Caki2 (cell line): ENCODE results near the gene MED12L. TPM values are rescaled to one million over a fixed set of nuclear protein-coding genes. Genes with fewer than 3 reads are reported as not detected.
"Not testable (repeated sequence)": the region's sequence is repeated elsewhere in the genome, so short reads cannot be mapped to it uniquely, and the experiment has no call there.

Experiments used
- DNase-seq: peaks from one replicate; pipeline ENCODE4 v3.0.0-alpha.2; 2015; ENCODE audit warnings: low read depth
- in situ Hi-C: cut with HindIII; loops from 2 replicates; pipeline ENCODE4 v1.10.0; 2016; ENCODE audit warnings: low sequenced_read_pairs, low pct_unique_long_range_greater_than_20kb, mixed read lengths
- total RNA-seq: library from RNA; depleted of rRNA; stranded (reverse); fragments of >200 nt; shearing (Covaris generic); gene quantifications from 2 replicates; pipeline ENCODE4 v1.2.3, GENCODE V29; 2014; ENCODE audit warnings: low replicate concordance

MED12L gene
- total RNA-seq, 1 experiment from 2014 or later: 0.24 TPM

DNA sequence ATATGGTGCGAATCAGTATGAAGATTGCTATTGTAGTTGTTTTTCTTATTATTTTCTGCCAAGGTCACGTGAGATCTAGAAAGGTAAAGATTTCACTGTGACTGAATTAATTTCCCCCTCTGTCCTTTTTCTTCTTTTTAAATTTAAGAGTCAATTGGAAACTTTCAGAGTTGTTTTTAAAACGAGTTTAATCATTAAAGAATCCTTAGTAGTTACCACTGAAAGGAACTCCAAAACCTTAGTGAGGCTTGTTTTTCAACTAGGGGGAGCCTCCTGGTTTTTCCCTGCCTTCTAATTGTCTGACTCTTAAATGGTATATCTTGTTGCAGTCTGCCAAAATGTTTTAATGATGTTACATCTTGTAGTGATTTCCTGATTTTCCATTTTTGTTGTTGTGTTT lies 281.5 kb downstream of the MED12L start:
- in situ Hi-C loops: no loop called here
- no peak for DNase-seq

DNA sequence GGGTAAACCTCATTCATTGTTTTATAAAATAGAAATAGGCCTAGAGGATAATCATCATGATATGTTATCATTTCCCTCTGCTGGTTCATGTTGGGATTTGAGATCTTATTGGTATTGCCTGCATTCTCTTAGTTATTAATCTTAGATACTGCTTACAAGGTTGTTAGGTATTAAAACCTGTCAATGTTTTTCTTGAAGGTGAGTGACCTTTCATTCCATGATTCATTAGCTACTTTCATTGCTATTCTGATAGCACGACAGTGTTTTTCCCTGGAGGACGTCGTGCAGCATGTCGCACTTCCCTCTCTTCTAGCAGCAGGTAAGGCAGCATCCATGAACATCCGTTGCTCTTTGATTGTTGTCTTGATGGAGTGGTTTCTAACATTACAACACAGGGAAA lies 282.0 kb downstream of the MED12L start:
- no peak for DNase-seq
- in situ Hi-C loops: no loop called here

DNA sequence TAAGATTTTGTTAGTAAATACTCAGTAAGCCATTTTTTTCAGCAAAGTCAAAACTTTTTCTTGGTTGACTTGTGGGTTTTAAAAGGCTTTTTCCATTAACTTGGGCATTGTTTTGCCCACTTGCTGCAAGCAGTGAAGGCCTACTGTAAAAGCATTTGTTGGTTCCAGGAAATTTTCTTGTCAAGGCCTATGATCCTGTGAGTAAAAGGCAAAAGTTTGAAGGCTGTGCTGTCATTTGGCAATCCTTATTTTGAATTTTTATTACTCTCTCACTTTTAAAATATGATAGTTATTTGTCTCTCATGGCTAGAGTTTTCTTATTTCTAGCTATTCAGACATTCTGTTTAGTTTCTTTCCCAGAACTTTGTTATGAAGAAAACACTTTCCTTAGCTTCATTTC lies 286.1 kb downstream of the MED12L start:
- in situ Hi-C loops: no loop called here
- DNase-seq: no peak

DNA sequence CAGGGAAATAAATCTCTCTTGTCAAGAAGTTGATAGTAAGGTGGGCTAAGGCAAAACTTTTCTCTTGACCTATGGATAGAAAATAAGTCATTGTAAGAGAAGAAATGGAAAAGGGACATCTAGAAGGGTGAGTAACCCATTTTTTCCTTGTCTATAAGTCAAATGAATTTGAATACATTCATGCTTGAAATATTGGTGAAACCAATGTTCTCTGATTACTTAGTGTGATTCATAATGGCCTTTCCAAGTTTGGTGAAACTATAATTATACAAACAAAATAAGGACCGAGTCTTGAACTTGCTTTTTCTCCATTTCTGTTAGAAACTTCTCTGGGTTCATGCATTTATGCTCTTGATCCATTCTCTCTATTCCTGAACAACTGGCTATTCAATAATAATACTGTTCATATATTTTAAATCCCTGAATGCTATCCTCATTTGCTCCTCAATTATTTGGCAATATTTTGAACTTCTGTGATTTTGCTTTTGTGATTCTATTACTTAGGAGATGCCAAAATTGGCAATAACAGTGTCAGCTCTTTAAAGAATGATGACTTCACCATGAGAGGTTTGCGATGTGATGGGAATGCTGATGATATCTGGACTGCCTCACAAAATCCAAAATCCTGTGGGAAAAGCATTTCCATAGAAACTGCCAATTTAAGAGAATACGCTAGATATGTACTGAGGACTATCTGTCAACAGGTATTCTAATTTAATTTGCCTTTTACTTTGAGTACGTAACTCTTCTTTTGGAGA lies 286.8 kb downstream of the MED12L start:
- in situ Hi-C loops: no loop called here
- no peak for DNase-seq

DNA sequence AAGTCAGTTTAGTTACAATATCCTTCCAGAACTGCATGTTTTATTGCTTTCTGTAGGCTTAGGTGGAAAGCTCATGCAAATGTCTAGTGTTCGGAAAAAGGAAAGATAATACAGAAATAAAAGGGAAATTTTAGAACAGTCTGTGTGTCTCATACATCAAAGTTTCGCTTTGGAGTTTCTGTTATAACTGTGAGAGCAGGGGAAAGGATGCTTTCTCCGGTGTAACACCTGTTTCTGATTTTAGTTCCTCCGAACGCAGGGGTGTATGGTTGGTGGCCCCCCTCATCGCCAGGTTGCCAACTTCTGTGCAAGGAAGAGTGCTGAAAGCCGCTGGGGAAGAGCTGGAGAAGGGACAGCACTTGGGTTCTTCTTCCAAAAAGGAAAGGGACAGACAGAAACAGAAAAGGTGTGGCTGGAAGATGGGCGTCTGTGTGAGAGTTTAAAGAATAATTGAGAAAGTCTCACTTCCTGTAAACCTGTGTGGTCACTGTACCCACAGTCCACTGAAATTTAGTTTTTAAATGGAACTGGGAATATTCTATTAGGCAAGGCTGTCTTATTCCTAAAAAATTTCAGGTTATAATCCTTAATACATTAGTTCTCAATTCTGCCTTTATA lies 292.4 kb downstream of the MED12L start:
- DNase-seq: no peak
- in situ Hi-C loops: no loop called here

DNA sequence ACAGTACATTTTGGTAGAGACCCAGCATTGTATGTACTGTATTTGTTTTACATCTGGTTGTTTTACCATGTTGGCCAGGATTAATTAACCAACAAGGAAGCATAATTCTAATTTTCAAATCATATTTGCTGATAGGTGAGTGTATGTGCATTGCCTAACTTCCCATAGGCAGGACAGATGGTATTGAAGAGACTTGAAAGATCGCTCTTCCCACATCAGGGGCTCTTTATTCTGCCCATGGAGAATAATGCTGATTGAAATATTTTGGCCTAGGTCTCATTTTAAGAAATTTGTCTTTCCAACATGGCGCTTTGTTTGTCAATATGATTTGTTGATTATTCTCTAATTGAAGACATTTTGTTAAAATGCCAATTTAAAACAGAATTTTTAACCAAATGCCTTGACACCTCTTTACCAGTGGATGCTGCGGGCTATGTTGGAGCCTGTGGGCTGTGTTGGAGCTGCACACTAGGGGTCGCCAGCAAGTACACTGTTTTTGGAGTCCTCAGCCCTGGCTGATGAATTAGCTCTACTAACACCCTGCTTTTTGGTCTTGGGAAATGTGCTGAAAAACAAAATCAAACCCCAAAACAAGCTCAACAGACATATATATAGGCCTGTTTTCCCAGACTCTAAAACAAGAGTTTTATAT lies 293.7 kb downstream of the MED12L start:
- no peak for DNase-seq
- in situ Hi-C loops: no loop called here

DNA sequence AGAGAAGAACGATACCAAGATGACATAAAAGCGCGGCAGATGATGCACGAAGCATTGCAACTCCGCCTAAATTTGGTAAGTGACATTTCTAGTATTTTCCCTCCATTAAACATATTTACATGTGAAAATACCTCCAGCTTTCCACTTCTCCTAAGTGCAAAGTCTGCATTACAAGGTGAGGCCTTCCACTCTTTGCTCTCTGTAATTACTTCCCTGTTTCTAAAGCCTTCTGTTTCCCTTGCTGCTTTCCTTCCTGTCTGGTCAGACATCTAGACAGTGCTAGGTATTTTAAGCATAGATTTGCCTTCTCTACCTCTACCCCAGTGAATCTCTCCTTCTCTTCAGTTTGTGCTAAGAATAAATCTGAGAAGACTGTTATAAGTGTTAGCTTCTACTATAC lies 297.2 kb downstream of the MED12L start:
- no peak for DNase-seq
- in situ Hi-C loops: no loop called here

DNA sequence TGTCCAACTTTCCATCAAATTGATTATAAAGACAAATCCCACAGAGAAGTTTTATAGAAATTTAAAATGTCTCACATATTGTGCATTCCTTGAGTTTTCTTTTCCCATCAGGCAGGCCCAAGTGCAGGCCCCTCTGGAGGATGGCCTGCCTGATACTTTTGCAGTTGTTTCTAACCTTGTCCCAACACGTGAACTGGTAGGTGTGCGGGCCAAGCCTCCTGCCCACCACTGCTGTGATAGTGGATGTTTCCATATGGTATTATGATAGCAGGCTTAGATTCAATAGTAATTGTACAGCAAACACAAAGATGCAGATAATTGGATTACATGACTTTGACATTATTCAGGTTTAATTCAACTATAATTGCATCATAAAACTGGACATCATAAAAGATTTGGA lies 297.6 kb downstream of the MED12L start:
- in situ Hi-C loops: no loop called here
- DNase-seq: no peak

DNA sequence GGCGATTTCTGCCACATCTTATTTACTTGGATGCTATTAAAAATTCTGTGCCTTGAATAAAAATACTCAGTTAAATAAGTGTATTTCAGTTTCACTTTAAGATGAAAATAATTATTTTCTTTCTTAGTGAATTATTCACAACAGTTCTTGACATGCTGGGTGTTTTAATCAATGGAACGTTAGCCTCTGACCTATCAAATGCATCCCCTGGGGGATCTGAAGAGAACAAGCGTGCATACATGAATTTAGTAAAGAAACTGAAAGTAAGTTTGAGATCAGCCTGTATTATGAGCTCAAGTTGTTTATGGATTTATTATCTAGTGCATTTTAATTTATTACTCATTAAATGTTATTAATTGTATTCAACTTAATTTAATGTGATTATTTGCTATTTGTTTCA lies 298.5 kb downstream of the MED12L start:
- in situ Hi-C loops: no loop called here
- DNase-seq: no peak

DNA sequence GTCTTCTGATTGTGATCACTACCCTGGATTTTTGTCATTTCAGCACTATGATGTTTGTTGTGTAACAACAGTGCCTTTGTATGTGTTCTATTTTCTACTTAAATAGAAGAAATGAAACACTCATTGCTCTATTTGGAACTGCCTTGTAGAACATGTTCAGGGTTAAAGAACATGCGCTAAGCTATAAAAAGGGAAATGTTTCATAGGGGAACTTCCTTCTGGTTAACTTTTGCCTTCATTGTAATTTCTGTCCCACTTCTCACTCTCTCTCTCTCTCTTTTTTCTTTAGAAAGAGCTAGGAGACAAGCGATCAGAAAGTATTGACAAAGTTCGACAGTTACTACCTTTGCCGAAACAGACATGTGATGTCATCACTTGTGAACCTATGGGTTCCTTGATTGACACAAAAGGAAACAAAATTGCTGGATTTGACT lies 299.3 kb downstream of the MED12L start, which contains the start of gene P2RY12:
P2RY12 (minus strand) TSS at position 13 of the 434 bp plus-strand sequence. CDS start 45,908 bp downstream, outside the sequence.
- DNase-seq: no peak
- in situ Hi-C loops: no loop called here

DNA sequence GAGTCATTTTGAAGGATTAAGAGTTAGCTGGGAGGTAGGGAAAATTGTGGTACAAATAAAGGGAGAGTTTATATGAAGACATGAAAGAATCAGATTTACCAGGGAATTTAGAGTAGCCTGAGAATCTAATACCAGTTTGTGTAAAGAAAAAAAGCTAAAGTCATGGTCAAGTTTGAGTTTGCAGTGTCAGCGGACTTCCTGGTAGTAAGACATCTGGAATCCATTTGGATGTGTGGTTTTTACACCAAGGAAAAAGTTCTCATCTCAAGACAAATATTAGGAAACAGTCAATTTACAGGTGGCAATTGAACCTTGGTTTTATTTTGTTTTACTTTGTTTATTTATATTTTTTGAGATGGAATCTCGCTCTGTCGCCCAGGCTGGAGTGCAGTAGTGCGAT lies 300.6 kb downstream of the MED12L start:
- no peak for DNase-seq
- in situ Hi-C loops: no loop called here

DNA sequence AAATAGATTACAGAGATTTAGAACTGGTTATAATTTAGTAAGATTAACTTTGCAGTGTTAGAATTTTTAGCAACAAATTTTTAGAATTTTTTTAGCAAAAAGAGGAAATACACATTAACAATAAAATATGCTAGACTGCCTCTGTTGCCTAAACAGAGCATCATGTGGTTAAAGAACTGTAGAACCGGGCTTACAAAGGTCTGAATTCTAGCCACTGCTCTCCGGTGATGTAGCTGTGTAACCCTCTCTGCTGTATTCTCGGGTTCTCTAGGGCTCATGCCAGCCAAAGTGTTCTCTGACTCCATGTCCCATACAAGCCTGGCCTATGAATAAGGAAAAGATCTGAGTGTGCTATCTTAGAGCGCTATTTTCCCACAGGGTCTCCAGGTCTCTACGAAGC lies 302.0 kb downstream of the MED12L start:
- in situ Hi-C loops: no loop called here
- no peak for DNase-seq

DNA sequence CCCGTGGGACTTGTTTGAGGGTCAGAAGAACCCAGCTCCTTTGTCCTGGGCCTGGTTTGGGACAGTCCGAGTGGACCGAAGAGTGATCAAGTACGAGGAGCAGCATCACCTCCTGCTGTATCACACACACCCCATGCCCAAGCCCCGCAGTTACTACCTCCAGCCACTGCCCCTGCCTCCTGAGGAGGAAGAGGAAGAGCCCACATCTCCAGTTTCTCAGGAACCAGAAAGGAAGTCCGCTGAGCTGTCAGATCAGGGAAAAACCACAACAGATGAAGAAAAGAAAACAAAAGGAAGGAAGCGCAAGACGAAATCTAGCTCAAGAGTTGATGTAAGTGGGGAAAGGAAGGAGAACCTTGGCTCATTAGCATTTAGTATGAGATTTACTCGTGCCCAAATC lies 302.4 kb downstream of the MED12L start:
- no peak for DNase-seq
- in situ Hi-C loops: no loop called here

DNA sequence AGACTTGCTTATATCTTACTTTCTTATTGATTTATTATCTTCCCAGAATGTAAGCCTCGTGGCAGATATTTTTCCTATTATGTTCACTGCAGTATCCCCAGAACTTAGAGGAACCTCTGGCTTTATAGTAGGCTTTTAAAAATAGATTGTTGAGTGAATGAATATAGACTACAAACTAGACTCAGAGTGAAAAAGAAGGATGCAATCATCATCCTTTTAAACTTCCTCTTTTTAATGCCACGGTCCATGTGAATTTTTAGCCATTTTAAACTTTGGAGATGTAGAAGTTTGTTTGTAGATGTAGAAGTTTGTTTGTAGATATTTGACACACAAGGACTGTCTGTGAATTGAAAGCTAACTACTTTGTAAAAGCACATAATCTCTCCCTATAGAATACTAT lies 306.3 kb downstream of the MED12L start:
- DNase-seq: no peak
- in situ Hi-C loops: no loop called here

DNA sequence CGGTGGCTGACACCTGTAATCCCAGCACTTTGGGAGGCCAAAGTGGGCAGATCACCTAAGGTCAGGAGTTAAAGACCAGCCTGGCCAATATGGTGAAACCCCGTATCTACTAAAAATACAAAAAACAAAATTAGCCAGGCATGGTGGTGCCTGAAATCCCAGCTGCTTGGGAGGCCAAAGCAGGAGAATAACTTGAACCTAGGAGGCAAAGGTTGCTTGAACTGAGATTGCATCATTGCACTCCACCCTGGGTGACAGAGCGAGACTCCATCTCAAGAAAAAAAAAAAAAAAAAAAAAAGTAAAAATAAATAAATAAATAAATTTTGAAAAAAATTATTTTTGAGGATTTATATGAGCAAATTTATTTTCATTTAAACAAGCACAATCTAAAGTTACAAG lies 306.7 kb downstream of the MED12L start:
- in situ Hi-C loops, DNase-seq: not testable (repeated sequence)

DNA sequence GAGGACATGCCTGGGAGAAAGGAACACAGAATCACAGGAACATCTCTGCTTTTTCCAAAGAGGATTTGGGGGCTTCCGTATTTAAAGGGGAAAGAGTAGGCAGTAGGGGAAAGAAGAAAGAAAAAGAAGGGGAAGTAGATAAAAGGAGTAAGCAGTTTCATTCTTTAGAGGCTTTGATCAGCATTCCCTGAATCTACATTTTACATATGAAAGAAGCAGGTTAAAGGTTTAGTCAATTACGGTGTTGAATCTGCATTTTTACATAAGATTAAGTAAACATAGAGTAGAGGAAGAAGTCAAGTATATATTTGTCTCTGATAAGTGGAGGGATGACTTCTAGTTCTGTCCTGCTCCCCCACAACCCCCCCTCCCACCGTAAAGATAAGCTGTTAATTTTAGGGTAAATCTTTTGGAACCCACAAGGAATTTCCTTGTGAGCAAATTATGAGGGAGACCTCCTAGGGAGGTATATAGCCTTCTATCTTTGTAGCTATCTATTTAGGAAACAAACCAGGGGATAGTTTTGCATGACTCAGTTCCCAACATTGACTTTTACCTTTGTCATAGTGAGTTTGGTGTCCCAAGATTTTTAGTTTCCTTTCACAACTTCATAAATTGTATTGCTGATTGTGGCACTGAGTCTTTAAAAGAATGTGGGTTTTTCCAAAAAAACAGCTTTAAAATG lies 307.8 kb downstream of the MED12L start:
- in situ Hi-C loops: no loop called here

DNA sequence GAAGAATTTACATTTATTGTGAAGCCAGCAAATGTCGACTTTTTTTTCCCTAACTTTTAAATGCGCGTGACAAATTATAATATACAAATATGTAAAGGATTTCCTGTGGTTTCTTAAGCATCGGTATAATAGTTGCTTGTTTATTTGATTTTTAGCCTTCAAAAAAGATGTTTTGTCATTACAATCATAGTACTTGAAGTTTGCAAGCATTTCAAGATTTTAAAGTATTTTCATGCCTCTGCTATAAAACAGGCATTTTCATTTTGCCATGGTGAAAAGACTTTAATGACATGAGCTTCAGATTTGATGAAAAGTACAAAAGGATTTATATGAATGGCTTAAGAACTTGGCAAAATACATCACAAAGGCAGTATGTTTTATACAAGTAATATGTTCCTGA lies 308.5 kb downstream of the MED12L start:
- in situ Hi-C loops: no loop called here
- DNase-seq: no peak

More for the DNA sequence above, 307.8 kb downstream of the MED12L start:
- no peak for DNase-seq

DNA sequence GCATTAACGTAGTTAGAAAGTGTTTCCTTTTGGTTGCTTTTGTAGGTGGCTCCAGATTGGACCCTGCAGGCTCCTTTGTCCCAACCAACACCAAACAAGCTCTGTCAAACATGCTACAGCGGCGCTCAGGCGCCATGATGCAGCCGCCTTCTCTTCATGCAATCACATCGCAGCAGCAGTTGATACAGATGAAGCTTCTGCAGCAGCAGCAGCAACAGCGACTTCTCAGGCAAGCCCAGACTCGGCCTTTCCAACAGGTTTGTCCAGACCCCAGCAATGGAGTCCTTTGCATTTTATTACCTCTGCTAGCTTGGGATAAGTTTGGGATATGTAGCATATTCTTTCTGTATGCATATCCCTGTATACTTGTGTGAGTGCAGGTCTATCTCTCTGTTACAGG lies 309.1 kb downstream of the MED12L start:
- in situ Hi-C loops: no loop called here

DNA sequence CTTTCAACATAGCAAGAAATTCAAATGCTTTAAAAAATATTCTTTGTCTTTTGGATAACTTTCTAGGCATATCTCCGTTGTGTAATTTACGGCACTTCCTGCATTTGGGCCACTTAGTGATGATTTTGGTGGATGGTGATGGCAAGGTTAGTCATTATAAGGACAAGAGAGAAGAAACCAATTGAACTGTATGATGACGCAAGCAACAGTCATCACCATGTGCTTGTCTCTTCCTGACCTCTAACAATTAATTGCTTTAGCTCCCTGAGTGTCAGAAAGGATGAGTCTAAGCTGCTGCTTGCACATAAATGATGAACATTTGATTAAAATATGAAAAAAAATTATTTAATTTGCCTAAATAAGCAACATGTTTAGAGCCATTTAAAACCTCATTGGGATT lies 310.3 kb downstream of the MED12L start:
- in situ Hi-C loops: no loop called here
- peak; percentile 33 for DNase-seq

More for the DNA sequence above, 309.1 kb downstream of the MED12L start:
- no peak for DNase-seq
